IPS-15b (cell line): Measurements from ENCODE around the gene PSME3IP1.

ENCODE experiments used
- H3K27me3 ChIP-seq: one replicate; pipeline ENCODE4 v1.6.1; 2013; ENCODE audit warnings: low read length; ENCODE audit not compliant: control insufficient read depth, insufficient read depth
- H3K36me3 ChIP-seq: one replicate; pipeline ENCODE4 v1.6.1; 2013; ENCODE audit warnings: low read length; ENCODE audit not compliant: control insufficient read depth, insufficient read depth
- H3K4me1 ChIP-seq: one replicate; pipeline ENCODE4 v1.6.1; 2013; ENCODE audit warnings: mild to moderate bottlenecking, low read length; ENCODE audit not compliant: control insufficient read depth, insufficient read depth
- H3K4me3 ChIP-seq: one replicate; pipeline ENCODE4 v1.5.1; 2013; ENCODE audit warnings: low read depth, low read length
- H3K9ac ChIP-seq: one replicate; pipeline ENCODE4 v1.6.1; 2013; ENCODE audit warnings: low read depth, mild to moderate bottlenecking, low read length
- H3K9me3 ChIP-seq: one replicate; pipeline ENCODE4 v1.6.1; 2013; ENCODE audit warnings: mild to moderate bottlenecking, low read length; ENCODE audit not compliant: control insufficient read depth, insufficient read depth

PSME3IP1 gene

GRCh38 chr16:57148481-57148880 lies 37.4 kb downstream of the PSME3IP1 start:
- Histone ChIP-seq H3K9ac (no peak overlapping the region), H3K27me3 (no peaks in the 10 kb centered on the region), H3K4me3 (no peak overlapping the region), H3K36me3 (no peaks in the 10 kb centered on the region), H3K9me3 (no peaks in the 10 kb centered on the region), H3K4me1 (peaks cover 24% of the 10 kb centered on the region)

GRCh38 chr16:57147381-57148221 lies 38.2 kb downstream of the PSME3IP1 start:
- no peak overlapping the region for H3K4me3 ChIP-seq
- H3K36me3 ChIP-seq: no peaks in the 10 kb centered on the region
- H3K9ac ChIP-seq: no peak overlapping the region
- peaks cover 24% of the 10 kb centered on the region for H3K4me1 ChIP-seq
- no peaks in the 10 kb centered on the region for H3K9me3 ChIP-seq
- H3K27me3 ChIP-seq: no peaks in the 10 kb centered on the region

- H3K27me3 ChIP-seq: no peaks in the 10 kb centered on the region
- no peak overlapping the region for H3K4me3 ChIP-seq
- no peaks in the 10 kb centered on the region for H3K36me3 ChIP-seq
- no peaks in the 10 kb centered on the region for H3K9me3 ChIP-seq
- H3K4me1 ChIP-seq: peaks cover 21% of the 10 kb centered on the region
- H3K9ac ChIP-seq: no peak overlapping the region
Measured at GRCh38 chr16:57146735-57147134, 39.1 kb downstream of the PSME3IP1 start.

- peaks cover 15% of the 10 kb centered on the region for H3K4me1 ChIP-seq
- no peak overlapping the region for H3K4me3 ChIP-seq
- H3K36me3 ChIP-seq: no peaks in the 10 kb centered on the region
- no peaks in the 10 kb centered on the region for H3K27me3 ChIP-seq
- no peak overlapping the region for H3K9ac ChIP-seq
- no peaks in the 10 kb centered on the region for H3K9me3 ChIP-seq
Measured at GRCh38 chr16:57146040-57146647, 39.7 kb downstream of the PSME3IP1 start.

- Histone ChIP-seq H3K36me3 (no peaks in the 10 kb centered on the region), H3K4me1 (peaks cover 14% of the 10 kb centered on the region), H3K9me3 (no peaks in the 10 kb centered on the region), H3K27me3 (no peaks in the 10 kb centered on the region), H3K9ac (no peak overlapping the region), H3K4me3 (no peak overlapping the region)
Measured at GRCh38 chr16:57145046-57146021, 40.5 kb downstream of the PSME3IP1 start.

- no peaks in the 10 kb centered on the region for H3K9me3 ChIP-seq
- H3K9ac ChIP-seq: no peak overlapping the region
- H3K4me3 ChIP-seq: no peak overlapping the region
- H3K36me3 ChIP-seq: no peaks in the 10 kb centered on the region
- H3K27me3 ChIP-seq: no peaks in the 10 kb centered on the region
- H3K4me1 ChIP-seq: peaks cover 14% of the 10 kb centered on the region
Measured at GRCh38 chr16:57144027-57144426, 41.8 kb downstream of the PSME3IP1 start.

- H3K9ac ChIP-seq: no peak overlapping the region
- peaks cover 14% of the 10 kb centered on the region for H3K4me1 ChIP-seq
- H3K4me3 ChIP-seq: no peak overlapping the region
- H3K36me3 ChIP-seq: no peaks in the 10 kb centered on the region
- H3K9me3 ChIP-seq: no peaks in the 10 kb centered on the region
- no peaks in the 10 kb centered on the region for H3K27me3 ChIP-seq
Measured at GRCh38 chr16:57143149-57143921, 42.5 kb downstream of the PSME3IP1 start.

- peaks cover 3% of the 10 kb centered on the region for H3K4me1 ChIP-seq
- no peaks in the 10 kb centered on the region for H3K27me3 ChIP-seq
- no peaks in the 10 kb centered on the region for H3K36me3 ChIP-seq
- H3K4me3 ChIP-seq: no peak overlapping the region
- no peaks in the 10 kb centered on the region for H3K9me3 ChIP-seq
- no peak overlapping the region for H3K9ac ChIP-seq
Measured at GRCh38 chr16:57141822-57142631, 43.8 kb downstream of the PSME3IP1 start.

GRCh38 chr16:57140931-57141668 lies 44.7 kb downstream of the PSME3IP1 start:
- Histone ChIP-seq H3K4me3 (no peak overlapping the region), H3K27me3 (no peaks in the 10 kb centered on the region), H3K9me3 (no peaks in the 10 kb centered on the region), H3K36me3 (no peaks in the 10 kb centered on the region), H3K4me1 (no peaks in the 10 kb centered on the region), H3K9ac (no peak overlapping the region)

- Histone ChIP-seq H3K36me3 (no peaks in the 10 kb centered on the region), H3K4me1 (peaks cover 3% of the 10 kb centered on the region)
Measured at GRCh38 chr16:57138281-57138935, 47.4 kb downstream of the PSME3IP1 start.

More at GRCh38 chr16:57138281-57138935, 47.4 kb downstream of the PSME3IP1 start:
- no peak overlapping the region for H3K9ac ChIP-seq
- H3K9me3 ChIP-seq: no peaks in the 10 kb centered on the region
- H3K27me3 ChIP-seq: no peaks in the 10 kb centered on the region
- no peak overlapping the region for H3K4me3 ChIP-seq
